K562 (cell line): Measurements from ENCODE around the gene C1orf167. TPM values are rescaled to one million over a fixed set of nuclear protein-coding genes. Genes with fewer than 3 reads are reported as not detected.

Experiments
- BRF1 ChIP-seq: IDR thresholded peaks from 3 replicates; pipeline ENCODE4 v1.6.1; 2011; ENCODE audit warnings: borderline replicate concordance, mild to moderate bottlenecking; ENCODE audit not compliant: insufficient read length; ENCODE audit errors: extremely low read depth
- C11orf30 ChIP-seq: fragments of 450-650 bp; IDR thresholded peaks from 2 replicates; pipeline ENCODE4 v1.6.1; 2016; ENCODE audit warnings: low read depth, mild to moderate bottlenecking
- CREB1 ChIP-seq, 2 experiments: sonication (generic) in 1 of 2; formaldehyde crosslinking in 1 of 2; IDR thresholded peaks; 2 replicates each; pipeline versions ENCODE4 v1.6.1 to v1.8.0; 2012 to 2022; ENCODE audit warnings: inconsistent platforms in 1 of 2, mild to moderate bottlenecking in 1 of 2, missing genetic modification reagents in 1 of 2, moderate library complexity in 1 of 2
- DIDO1 ChIP-seq: fragments of 450-650 bp; IDR thresholded peaks from 2 replicates; pipeline ENCODE4 v1.6.1; 2016; ENCODE audit warnings: low read depth, missing biosample characterization, missing genetic modification characterization
- HNRNPL ChIP-seq: fragments of 200-400 bp; formaldehyde crosslinking; IDR thresholded peaks from 2 replicates; pipeline ENCODE4 v1.6.1; 2017; ENCODE audit warnings: low read depth, mild to moderate bottlenecking, low read length
- NFE2L1 ChIP-seq: fragments of 450-650 bp; IDR thresholded peaks from 2 replicates; pipeline ENCODE4 v1.6.1; 2016; ENCODE audit warnings: missing genetic modification characterization, low read depth, mild to moderate bottlenecking, missing compliant biosample characterization, moderate library complexity, borderline replicate concordance
- OTX1 ChIP-seq: fragments of 450-650 bp; formaldehyde crosslinking; IDR thresholded peaks from 2 replicates; pipeline ENCODE4 v1.4.0; 2022; ENCODE audit warnings: mild to moderate bottlenecking
- RBBP5 ChIP-seq: fragments of 200-600 bp; sonication (generic); IDR thresholded peaks from 2 replicates; pipeline ENCODE4 v1.6.1; 2012; ENCODE audit warnings: borderline replicate concordance, mild to moderate bottlenecking, low read length, control low read depth, inconsistent platforms; ENCODE audit not compliant: insufficient read depth, poor library complexity, severe bottlenecking
- RFX7 ChIP-seq: fragments of 250-450 bp; sonication (Bioruptor Pico); IDR thresholded peaks from 2 replicates; pipeline ENCODE4 v1.5.1; 2021; ENCODE audit warnings: mild to moderate bottlenecking
- SLC30A9 ChIP-seq: fragments of 250-450 bp; sonication (Bioruptor Pico); IDR thresholded peaks from 2 replicates; pipeline ENCODE4 v1.8.0; 2022; ENCODE audit warnings: mild to moderate bottlenecking, moderate library complexity
- SREBF2 ChIP-seq: sonication (generic); formaldehyde crosslinking; IDR thresholded peaks from 2 replicates; pipeline ENCODE4 v1.4.0; 2020; ENCODE audit warnings: mild to moderate bottlenecking, missing genetic modification reagents
- THRAP3 ChIP-seq: fragments of 450-650 bp; IDR thresholded peaks from 2 replicates; pipeline ENCODE4 v1.6.1; 2016; ENCODE audit warnings: mild to moderate bottlenecking, inconsistent platforms, borderline replicate concordance
- U2AF1 ChIP-seq: fragments of 200-400 bp; formaldehyde crosslinking; optimal IDR thresholded peaks from 2 replicates; pipeline ENCODE3; 2017; ENCODE audit warnings: mild to moderate bottlenecking, low read depth, low read length, moderate library complexity
- ZBED1 ChIP-seq: IDR thresholded peaks from 2 replicates; pipeline ENCODE4 v1.6.1; 2014
- ZNF384 ChIP-seq: IDR thresholded peaks from 2 replicates; pipeline ENCODE4 v1.6.1; 2012; ENCODE audit warnings: low read depth, low read length, improper control_type of control experiment
- ZNF436 ChIP-seq: fragments of 250-450, 450-650 bp; sonication (Bioruptor Pico); formaldehyde crosslinking; IDR thresholded peaks from 2 replicates; pipeline ENCODE4 v1.7.0; 2020; ENCODE audit warnings: mild to moderate bottlenecking
- ZNF445 ChIP-seq: fragments of 250-450 bp; sonication (Bioruptor Pico); IDR thresholded peaks from 2 replicates; pipeline ENCODE4 v1.4.0; 2020; ENCODE audit warnings: low read depth, mild to moderate bottlenecking, moderate library complexity
- ZNF551 ChIP-seq: fragments of 250-450 bp; sonication (Bioruptor Pico); IDR thresholded peaks from 2 replicates; pipeline ENCODE4 v1.5.0; 2021; ENCODE audit warnings: mild to moderate bottlenecking, moderate library complexity
- ZNF644 ChIP-seq: fragments of 200-800 bp; sonication (Bioruptor generic); IDR thresholded peaks from 2 replicates; pipeline ENCODE4 v1.6.1; 2016; ENCODE audit warnings: low read depth, missing genetic modification characterization, missing compliant biosample characterization
- ZSCAN29 ChIP-seq: fragments of 450-650 bp; IDR thresholded peaks from 2 replicates; pipeline ENCODE4 v1.6.1; 2017
- polyA plus RNA-seq, 8 experiments: library from polyadenylated mRNA; depleted of rRNA in 4 of 8; stranded (reverse) in 5 of 8; unstranded in 3 of 8; fragments of >200 nt; fragmentation: Nextera tagmentation in 2 of 8; fragmentation: Illumina TruSeq in 1 of 8; extraction: Ambion mirVana in 2 of 8; extraction: Trizol in 1 of 8; gene quantifications; 2 replicates each; pipeline versions ENCODE4 v1.2.1 to v1.2.3, GENCODE V29; 2011 to 2014; ENCODE audit warnings: inconsistent platforms in 1 of 8, missing spikeins in 1 of 8
- total RNA-seq, 7 experiments: library from RNA; depleted of rRNA in 6 of 7; stranded (reverse); fragments of >200 nt in 6 of 7; fragmentation: Illumina TruSeq in 2 of 7; extraction: Trizol in 2 of 7; gene quantifications; 2 replicates each; pipeline versions ENCODE4 v1.2.1 to v1.2.3, GENCODE V29; 2011 to 2021; ENCODE audit warnings: low replicate concordance in 1 of 7
- TF ChIP-seq, protein P1 (sequence below), 2 experiments: fragments of 450-650 bp in 1 of 2; sonication (generic) in 1 of 2; formaldehyde crosslinking; conservative IDR thresholded peaks; 2 replicates each; pipeline versions ENCODE4 v1.4.0 to v1.8.1; 2020 to 2022; ENCODE audit warnings: mild to moderate bottlenecking in 1 of 2, missing genetic modification reagents in 1 of 2
- TF ChIP-seq, protein P2 (sequence below): sonication (generic); formaldehyde crosslinking; IDR thresholded peaks from 2 replicates; pipeline ENCODE4 v1.8.0; 2022; ENCODE audit warnings: mild to moderate bottlenecking, missing genetic modification reagents
- TF ChIP-seq, protein P3 (sequence below): fragments of 250-450 bp; sonication (Bioruptor Pico); IDR thresholded peaks from 2 replicates; pipeline ENCODE4 v1.8.0; 2022; ENCODE audit warnings: moderate library complexity, mild to moderate bottlenecking, inconsistent platforms

C1orf167 gene
- total and polyA plus RNA-seq, 9 of the 15 experiments (the other 6 are each of a cell fraction or from before 2014, with no cell fraction given) = 0.22 to 0.86 (median 0.31) TPM; not detected in 2

DNA sequence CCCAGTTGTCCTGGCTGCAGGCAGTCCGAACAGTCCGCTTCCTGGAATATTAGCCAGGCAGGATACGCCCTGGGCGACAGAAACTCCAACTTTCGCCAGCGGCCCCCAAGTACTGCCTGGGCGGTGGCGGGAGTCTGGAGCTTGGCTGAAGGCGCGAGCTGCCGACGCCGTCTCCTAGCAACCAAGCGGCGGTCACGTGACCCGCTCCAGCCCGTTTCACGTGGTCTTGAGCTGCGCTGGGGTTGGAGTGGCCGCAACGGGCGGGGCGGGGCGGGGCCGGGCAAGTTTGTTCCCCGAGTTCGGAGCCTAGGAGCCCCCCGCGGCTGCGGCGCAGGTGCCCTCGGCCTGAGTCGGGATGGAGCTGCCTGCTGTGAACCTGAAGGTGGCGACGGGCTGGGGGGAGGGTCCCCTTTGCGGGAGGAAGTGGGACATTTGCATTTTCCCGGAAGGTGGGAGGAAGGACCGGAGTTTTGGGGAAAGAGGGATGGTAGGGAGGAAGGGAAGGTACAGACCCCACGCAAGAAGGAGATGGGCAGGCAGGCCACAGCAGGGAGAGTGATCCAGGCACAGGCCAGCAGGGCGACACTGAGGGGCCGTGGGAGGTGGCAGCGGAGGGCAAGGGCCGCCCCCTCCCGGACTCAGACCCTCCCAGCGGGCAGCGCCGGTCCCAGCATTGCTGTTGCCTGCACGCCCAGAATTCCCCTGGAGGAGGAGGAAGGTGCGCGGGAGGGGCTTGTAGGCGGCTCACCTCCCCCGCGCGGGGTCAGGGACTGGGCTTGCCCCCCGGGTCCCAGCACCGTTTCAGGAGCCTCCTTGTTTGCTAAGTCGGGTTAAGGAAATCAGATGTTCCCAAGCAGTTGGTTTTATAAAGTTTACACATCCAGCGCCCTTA lies 25.9 kb upstream of the C1orf167 start, which contains the start of gene AGTRAP (continued):
- TF ChIP-seq BRF1 = no peak
- TF ChIP-seq HNRNPL = peak; percentile 78; the same call in 1 of the 2 replicates
- no peak for TF ChIP-seq OTX1 (CRISPR knock-in tag)
- TF ChIP-seq ZSCAN29 = no peak
- TF ChIP-seq C11orf30 = peak; percentile 85
- peak; percentile 85 for TF ChIP-seq RBBP5
- TF ChIP-seq ZNF445 (CRISPR knock-in tag) = no peak
- TF ChIP-seq NFE2L1 (tag) = no peak
- no peak for TF ChIP-seq ZNF436 (CRISPR knock-in tag)
- no peak for TF ChIP-seq ZNF384
- TF ChIP-seq CREB1 (IDR thresholded peaks at IDR 0.05) = peak; percentile 39; the same call in 1 of the 2 replicates
- TF ChIP-seq CREB1 (CRISPR knock-in tag; IDR thresholded peaks at IDR 0.05) = peak; percentile 36; the same call in 1 of the 2 replicates
- TF ChIP-seq ZNF551 (CRISPR knock-in tag) = no peak
- 0 out of 2 replicates have a peak, but pooled peaks have one; percentile 72 for TF ChIP-seq SREBF2
- 0 out of 2 replicates have a peak, but pooled peaks have one; percentile 15 for TF ChIP-seq ZNF644 (tag)
- TF ChIP-seq RFX7 (CRISPR knock-in tag) = no peak
- no peak for TF ChIP-seq ZBED1
- no peak for TF ChIP-seq DIDO1 (tag)
- TF ChIP-seq U2AF1 = no peak
- TF ChIP-seq SLC30A9 (CRISPR knock-in tag) = no peak
- TF ChIP-seq, protein P1, sequence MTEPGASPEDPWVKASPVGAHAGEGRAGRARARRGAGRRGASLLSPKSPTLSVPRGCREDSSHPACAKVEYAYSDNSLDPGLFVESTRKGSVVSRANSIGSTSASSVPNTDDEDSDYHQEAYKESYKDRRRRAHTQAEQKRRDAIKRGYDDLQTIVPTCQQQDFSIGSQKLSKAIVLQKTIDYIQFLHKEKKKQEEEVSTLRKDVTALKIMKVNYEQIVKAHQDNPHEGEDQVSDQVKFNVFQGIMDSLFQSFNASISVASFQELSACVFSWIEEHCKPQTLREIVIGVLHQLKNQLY (CRISPR knock-in tag; conservative IDR thresholded peaks at IDR 0.05) = peak; percentile 17 to 26; a peak in 1 of 4 replicates
- TF ChIP-seq, protein P2, sequence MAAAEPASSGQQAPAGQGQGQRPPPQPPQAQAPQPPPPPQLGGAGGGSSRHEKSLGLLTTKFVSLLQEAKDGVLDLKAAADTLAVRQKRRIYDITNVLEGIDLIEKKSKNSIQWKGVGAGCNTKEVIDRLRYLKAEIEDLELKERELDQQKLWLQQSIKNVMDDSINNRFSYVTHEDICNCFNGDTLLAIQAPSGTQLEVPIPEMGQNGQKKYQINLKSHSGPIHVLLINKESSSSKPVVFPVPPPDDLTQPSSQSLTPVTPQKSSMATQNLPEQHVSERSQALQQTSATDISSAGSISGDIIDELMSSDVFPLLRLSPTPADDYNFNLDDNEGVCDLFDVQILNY (CRISPR knock-in tag) = no peak
- no peak for TF ChIP-seq THRAP3
- TF ChIP-seq, protein P3, sequence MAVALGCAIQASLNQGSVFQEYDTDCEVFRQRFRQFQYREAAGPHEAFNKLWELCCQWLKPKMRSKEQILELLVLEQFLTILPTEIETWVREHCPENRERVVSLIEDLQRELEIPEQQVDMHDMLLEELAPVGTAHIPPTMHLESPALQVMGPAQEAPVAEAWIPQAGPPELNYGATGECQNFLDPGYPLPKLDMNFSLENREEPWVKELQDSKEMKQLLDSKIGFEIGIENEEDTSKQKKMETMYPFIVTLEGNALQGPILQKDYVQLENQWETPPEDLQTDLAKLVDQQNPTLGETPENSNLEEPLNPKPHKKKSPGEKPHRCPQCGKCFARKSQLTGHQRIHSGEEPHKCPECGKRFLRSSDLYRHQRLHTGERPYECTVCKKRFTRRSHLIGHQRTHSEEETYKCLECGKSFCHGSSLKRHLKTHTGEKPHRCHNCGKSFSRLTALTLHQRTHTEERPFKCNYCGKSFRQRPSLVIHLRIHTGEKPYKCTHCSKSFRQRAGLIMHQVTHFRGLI = no peak
